GM21526 (cell line): ENCODE data around the gene RHOBTB3.
"Not testable (repeated sequence)": the region's sequence is repeated elsewhere in the genome, so short reads cannot be mapped to it uniquely, and the experiment has no call there.

ENCODE experiments used
- ATAC-seq: cut with Tn5 transposase; IDR thresholded peaks from one replicate; pipeline ENCODE4 v1.9.1; 2021; ENCODE audit warnings: moderate library complexity; ENCODE audit not compliant: unreplicated experiment, low FRiP score

RHOBTB3 gene

DNA sequence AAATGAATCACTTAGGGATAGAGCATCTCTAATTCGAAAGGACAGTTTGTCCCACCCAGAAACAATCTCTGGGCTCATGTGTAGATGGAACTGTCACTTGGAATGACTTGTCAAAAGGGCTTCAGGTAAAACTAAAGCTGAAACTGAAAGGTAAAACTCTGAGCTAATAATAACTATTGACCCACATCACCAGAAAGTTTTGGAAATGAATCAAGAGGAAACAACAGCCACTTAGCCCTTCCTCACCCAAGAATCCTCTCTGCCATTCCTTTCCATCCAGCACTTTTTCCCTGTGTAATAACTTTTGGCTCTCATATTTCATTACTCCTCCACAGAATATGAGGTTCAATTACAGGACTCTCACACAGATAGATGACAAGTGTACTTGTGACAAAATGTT lies 105.4 kb downstream of the RHOBTB3 start:
- ATAC-seq = no peak

DNA sequence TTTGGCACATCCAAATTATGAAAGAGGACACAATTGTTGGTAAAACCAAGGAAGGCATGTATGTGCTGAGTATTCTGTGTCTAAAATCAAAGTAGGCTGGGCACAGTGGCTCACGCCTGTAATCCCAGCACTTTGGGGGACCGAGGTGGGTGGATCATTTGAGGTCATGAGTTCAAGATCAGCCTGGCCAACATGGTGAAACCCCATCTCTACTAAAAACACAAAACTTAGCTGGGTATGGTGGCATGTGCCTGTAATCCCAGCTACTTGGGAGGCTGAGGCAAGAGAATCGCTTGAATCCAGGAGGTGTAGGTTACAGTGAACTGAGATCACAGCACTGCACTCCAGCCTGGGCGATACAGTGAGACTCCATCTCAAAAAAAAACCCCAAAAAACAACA lies 105.8 kb downstream of the RHOBTB3 start:
- ATAC-seq = not testable (repeated sequence)

DNA sequence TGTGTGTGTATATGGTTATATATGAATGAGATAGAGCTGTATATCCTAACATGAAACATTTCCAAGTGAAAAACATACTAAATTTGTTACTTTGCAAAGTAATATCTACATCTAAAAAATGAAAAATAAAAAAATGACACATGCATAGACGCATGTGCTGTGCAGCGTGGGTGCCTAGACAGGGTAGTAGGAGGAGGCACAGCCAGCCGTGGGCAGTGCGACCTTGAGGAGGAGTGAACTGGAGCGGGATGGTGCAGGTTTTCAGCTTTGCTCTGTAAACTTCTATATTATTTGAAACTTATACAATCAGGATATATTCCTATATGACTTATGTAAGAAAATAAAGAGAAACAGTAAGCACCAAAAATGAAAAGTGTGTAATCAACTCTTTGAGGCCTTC lies 106.4 kb downstream of the RHOBTB3 start:
- ATAC-seq = no peak

DNA sequence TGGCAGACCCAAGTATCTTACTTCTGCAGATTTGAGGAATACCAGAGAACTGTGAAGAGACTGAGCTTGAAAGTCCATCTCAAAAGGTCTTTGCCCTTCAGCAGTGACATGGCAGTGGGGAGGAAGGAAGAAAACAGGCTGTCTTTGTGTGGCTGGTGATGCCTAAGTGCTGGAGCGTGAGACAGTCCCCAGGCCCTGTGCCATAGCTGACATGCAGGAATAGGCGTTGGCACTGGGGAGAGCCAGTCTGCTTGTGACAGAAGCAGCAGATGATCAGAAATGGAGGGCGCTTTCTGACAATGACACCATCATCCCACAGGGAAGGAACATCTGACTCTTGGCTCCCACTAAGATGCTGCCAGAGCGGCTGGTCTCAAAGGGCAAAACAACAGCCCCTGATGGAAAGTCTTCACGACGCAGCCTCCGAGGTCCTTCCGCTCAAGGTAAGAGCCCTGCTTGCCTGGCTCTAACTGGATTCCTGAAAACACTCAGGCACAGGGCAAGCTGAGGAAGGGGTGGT lies 106.9 kb downstream of the RHOBTB3 start:
- no peak for ATAC-seq

DNA sequence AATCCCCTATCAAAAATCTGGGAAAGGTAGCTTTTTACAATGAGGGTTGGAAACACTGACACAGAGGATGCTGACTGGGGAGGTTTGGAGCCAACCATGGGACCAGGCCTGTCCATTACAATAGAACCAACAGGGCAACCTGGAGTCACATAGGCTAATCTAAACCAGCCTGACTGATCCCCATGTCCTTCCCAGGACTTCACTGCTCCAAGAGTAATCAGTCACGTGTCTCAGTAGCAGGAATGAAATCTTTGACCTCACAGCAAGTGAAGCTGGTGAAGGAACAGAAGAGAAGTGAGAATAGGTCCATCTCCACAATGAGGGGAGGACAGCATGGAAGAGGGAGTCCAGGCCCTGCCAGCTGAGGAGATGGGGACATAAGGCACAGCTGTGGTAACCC lies 107.4 kb downstream of the RHOBTB3 start:
- ATAC-seq = no peak

DNA sequence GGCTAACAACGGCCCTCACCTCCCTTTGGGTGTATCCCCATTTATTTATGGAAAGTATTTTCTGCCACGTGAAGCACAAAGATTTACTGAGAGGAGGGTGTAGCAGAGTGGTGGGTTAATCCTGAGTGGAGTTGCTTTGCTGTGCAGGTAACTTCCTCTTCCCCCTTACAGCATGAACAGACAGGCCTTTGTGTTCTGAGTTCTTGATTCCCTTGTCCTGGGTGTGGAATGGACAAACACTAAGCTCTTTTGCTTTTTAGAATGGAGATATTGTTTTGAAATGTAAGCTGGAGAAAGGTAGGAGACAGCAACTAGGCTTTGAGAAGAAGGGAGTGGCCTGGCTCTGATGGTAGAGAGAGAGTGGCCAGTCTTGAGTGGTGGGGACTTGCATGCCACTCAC lies 108.5 kb downstream of the RHOBTB3 start:
- ATAC-seq = no peak

DNA sequence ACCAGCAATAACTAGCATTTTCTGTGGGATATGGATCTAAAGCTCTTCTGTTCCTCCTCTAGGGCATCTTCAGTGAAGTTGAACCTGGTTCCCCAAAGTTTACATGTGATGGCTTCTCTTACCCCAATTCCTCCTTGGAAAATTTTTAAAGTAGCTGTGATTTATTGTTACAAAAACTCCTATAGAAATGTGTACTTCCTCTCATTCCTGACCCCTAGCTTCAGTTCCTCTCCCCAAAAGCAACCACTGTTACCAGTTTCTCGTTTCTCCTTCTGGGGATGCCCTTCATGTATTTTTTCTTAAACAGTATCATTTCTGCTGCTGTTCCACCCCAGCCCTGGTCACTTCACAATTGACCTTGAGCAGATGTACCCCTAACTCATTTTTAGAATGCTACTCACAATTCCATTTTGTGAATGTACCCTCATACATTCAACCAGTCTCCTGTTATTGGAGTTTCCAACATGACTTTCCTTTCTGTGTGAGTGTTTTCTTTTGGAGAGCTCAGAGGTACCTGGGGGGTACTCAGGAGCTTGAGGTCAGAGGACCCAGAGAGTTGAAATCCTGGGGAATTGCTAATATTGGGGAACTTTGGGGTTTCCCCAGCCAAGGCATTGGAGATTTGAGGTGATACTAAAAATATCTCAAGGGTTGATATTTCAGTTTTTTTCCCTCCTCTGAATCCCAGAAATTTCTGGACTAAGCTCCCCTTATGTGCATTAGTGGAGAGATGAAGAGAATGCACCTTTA lies 110.0 kb downstream of the RHOBTB3 start:
- no peak for ATAC-seq

DNA sequence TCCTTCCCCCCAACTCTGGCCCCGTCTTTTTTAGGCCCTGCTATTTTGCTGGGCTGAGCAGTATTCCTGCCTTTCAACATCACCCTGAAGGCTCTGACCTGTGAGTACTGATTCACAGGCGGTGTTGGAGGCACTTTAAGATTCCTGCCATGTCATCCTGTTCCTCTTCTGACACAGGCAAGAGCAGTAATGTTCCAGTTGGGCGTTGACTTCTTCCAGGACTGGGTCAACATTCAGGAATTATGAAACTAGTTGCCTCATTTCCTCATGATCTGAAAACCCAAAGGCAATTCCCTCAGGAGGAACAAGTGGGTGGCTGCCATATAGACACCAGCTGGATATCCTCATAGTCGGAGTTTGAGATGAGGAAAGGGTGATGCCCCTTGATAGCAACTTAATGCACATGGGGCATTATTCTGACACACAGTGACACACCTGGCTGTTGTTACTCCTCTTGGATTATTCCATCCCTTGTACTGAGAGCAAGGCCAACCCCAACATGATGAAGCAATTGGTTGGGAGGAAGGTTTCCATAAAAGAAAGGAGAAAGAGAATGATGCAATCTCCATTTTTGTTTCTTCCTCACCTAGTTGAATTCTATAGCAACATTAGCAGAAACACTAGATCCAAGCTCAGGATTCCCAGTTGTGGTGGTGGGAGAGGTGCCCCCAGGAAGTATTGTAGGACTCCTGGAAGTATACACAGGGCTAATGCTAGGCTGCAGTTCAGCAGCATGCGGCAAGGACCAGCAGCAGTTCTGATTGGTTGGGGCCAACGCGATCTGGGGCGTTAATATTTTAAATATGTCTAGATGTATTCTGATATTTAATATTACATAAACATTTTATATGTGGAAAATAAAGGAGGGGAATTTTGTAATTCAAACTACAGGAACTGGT lies 111.0 kb downstream of the RHOBTB3 start:
- no peak for ATAC-seq

DNA sequence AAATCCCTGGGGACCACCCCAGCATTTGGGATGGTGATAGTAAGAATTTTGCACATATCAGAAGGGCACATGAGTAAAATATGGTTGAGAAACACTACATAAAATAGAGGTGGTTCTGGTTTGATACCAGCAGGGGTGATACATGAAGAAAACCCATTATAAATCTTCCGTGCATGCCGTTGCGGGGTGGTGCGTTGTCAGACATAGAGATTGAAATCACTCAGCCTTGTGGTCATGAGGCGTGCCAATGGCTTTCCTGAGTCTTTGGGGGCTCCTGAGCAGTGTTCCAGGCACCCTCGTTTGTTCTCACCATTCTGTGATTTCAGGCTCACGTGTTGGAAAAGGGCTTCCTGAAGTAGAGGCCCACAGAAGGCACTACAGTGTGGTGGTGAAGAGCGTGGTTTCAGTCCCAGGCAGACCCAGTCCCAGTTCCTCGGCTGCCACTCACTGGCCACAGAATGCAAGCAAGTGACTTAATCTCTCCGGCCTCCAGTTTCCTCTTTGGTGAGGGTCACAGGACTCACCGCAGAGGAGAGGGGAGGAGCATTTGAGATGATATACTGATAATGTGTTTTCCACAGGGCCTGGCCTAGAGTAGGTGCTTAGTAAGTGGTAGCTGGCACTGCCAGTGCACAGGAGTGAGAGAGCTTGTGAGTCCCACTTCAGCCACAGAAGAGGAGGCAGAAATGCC lies 111.9 kb downstream of the RHOBTB3 start:
- ATAC-seq = peak; percentile 84

DNA sequence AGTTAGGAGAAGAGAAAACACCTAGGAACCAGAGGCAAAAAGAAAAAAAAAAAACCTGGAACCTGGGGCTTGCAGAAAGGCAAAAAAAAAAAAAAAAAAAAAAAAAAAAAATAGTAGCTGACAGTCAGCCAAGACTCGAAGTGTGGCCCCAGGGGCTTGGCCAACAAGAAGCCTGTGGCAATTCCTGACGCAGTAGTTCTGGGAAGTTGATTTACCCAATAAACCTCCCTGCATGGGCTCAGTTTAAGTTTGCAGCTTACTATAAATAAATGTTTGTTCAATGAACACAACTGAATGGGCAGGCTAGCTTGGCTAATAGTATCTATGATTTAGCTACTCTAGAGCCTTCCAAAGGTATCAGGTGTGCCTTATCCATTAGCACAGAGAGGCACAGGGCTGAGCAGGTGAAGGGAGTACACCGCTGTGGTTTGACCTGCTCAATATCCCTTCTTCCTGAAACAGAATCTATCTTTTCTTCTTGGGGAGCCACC lies 112.6 kb downstream of the RHOBTB3 start:
- no peak for ATAC-seq

DNA sequence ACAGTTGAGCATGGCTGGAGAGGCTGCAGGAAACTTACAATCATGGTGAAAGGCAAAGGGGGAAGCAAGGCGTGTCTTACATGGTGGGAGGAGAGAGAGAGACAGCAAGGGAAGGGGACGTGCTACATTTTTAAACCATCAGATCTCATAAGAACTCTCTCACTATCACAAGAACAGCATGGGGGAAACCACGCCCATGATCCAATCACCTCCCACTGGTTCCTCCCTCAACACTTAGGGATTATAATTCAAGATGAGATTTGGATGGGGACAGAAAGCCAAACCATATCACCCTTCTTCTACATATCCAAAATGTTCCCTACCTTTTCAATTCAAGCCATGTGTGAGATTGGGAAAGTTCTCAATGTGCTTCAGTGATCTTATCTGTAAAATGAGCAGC lies 114.3 kb downstream of the RHOBTB3 start:
- ATAC-seq = no peak
